ENCODE measurements around the gene KRT38.
"Not testable (repeated sequence)": the region's sequence is repeated elsewhere in the genome, so short reads cannot be mapped to it uniquely, and the experiment has no call there.

The KRT38 gene

GRCh38 chr17:41429667-41430066 lies 11.1 kb downstream of the KRT38 start:
- H3K9me3 Mint-ChIP-seq = no peaks in the 10 kb centered on the region
- no peak overlapping the region for H3K27ac Mint-ChIP-seq
- no peaks in the 10 kb centered on the region for H3K36me3 Mint-ChIP-seq (ENCODE audit: low read depth)
- peaks cover 14% of the 10 kb centered on the region for H3K4me1 Mint-ChIP-seq
- no peak for TF ChIP-seq CTCF (IDR thresholded peaks at IDR 0.05; ENCODE audit: unreplicated experiment in 3 of 3)
- H3K4me3 Mint-ChIP-seq = no peak overlapping the region
- H3K27me3 Mint-ChIP-seq (ENCODE audit: low read depth) = peaks cover 19% of the 10 kb centered on the region

GRCh38 chr17:41428591-41429291 lies 12.0 kb downstream of the KRT38 start:
- H3K36me3 Mint-ChIP-seq (ENCODE audit: low read depth) = no peaks in the 10 kb centered on the region
- peaks cover 19% of the 10 kb centered on the region for H3K27me3 Mint-ChIP-seq (ENCODE audit: low read depth)
- peaks cover 5% of the 10 kb centered on the region for H3K4me1 Mint-ChIP-seq
- no peak for TF ChIP-seq CTCF (IDR thresholded peaks at IDR 0.05; ENCODE audit: unreplicated experiment in 3 of 3)
- H3K27ac Mint-ChIP-seq = no peak overlapping the region
- H3K4me3 Mint-ChIP-seq = no peak overlapping the region
- no peaks in the 10 kb centered on the region for H3K9me3 Mint-ChIP-seq

- Mint-ChIP-seq H3K27ac (no peak within 1 kb of the TSS), H3K4me3 (no peak within 1 kb of the TSS), H3K36me3 (ENCODE audit: low read depth) (no peaks in the 10 kb centered on the region), H3K9me3 (no peaks in the 10 kb centered on the region), H3K4me1 (no peaks in the 10 kb centered on the region), H3K27me3 (ENCODE audit: low read depth) (peaks cover 21% of the 10 kb centered on the region)
- no peak for TF ChIP-seq CTCF (IDR thresholded peaks at IDR 0.05; ENCODE audit: unreplicated experiment in 3 of 3)
Measured at GRCh38 chr17:41424111-41424635, 16.6 kb downstream of the KRT38 start, which contains the start of gene KRT37. KRT37 (minus strand) TSS chr17:41424585; CDS start chr17:41424523, 62 bp downstream.

- H3K27me3 Mint-ChIP-seq (ENCODE audit: low read depth) = peaks cover 21% of the 10 kb centered on the region
- not testable (repeated sequence) for H3K9me3 Mint-ChIP-seq; H3K4me1 Mint-ChIP-seq; H3K27ac Mint-ChIP-seq; H3K4me3 Mint-ChIP-seq; H3K36me3 Mint-ChIP-seq (ENCODE audit: low read depth)
Measured at GRCh38 chr17:41422586-41422985, 18.2 kb downstream of the KRT38 start.

GRCh38 chr17:41421617-41422016 lies 19.2 kb downstream of the KRT38 start:
- Mint-ChIP-seq H3K4me3 (no peak overlapping the region), H3K36me3 (ENCODE audit: low read depth) (no peaks in the 10 kb centered on the region), H3K27me3 (ENCODE audit: low read depth) (peaks cover 21% of the 10 kb centered on the region), H3K4me1 (peaks cover under 1% of the 10 kb centered on the region), H3K9me3 (no peaks in the 10 kb centered on the region), H3K27ac (no peak overlapping the region)
- TF ChIP-seq CTCF (IDR thresholded peaks at IDR 0.05; ENCODE audit: unreplicated experiment in 3 of 3) = no peak

GRCh38 chr17:41421116-41421515 lies 19.7 kb downstream of the KRT38 start:
- H3K27ac Mint-ChIP-seq = no peak overlapping the region
- H3K36me3 Mint-ChIP-seq (ENCODE audit: low read depth) = no peaks in the 10 kb centered on the region
- no peak for TF ChIP-seq CTCF (IDR thresholded peaks at IDR 0.05; ENCODE audit: unreplicated experiment in 3 of 3)
- H3K27me3 Mint-ChIP-seq (ENCODE audit: low read depth) = peaks cover 19% of the 10 kb centered on the region
- H3K9me3 Mint-ChIP-seq = no peaks in the 10 kb centered on the region
- no peak overlapping the region for H3K4me3 Mint-ChIP-seq
- peaks cover 6% of the 10 kb centered on the region for H3K4me1 Mint-ChIP-seq

All from nephron (organoid).